Measurements from ENCODE around the gene LRRC9.
"Not testable (repeated sequence)": the region's sequence is repeated elsewhere in the genome, so short reads cannot be mapped to it uniquely, and the experiment has no call there.

- TF ChIP-seq TAF1 (IDR thresholded peaks at IDR 0.05; ENCODE audit: borderline replicate concordance, low read depth, low read length); MAX (IDR thresholded peaks at IDR 0.05; ENCODE audit: low read depth); FOSL2 (IDR thresholded peaks at IDR 0.05; ENCODE audit: borderline replicate concordance, low read depth); MEF2A (IDR thresholded peaks at IDR 0.05; ENCODE audit: borderline replicate concordance, low read depth); POLR2AphosphoS5 (IDR thresholded peaks at IDR 0.05; ENCODE audit: low read depth, low read length); CTCF (IDR thresholded peaks at IDR 0.05); GABPA (IDR thresholded peaks at IDR 0.05; ENCODE audit: low read depth); EP300 (IDR thresholded peaks at IDR 0.05; ENCODE audit: borderline replicate concordance in 1 of 2, low read depth in 1 of 2, low read length in 1 of 2); RXRA (IDR thresholded peaks at IDR 0.05; ENCODE audit: borderline replicate concordance, low read depth): not testable (repeated sequence)
- TF ChIP-seq, protein P1, sequence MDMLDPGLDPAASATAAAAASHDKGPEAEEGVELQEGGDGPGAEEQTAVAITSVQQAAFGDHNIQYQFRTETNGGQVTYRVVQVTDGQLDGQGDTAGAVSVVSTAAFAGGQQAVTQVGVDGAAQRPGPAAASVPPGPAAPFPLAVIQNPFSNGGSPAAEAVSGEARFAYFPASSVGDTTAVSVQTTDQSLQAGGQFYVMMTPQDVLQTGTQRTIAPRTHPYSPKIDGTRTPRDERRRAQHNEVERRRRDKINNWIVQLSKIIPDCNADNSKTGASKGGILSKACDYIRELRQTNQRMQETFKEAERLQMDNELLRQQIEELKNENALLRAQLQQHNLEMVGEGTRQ (IDR thresholded peaks at IDR 0.05; ENCODE audit: borderline replicate concordance, low read depth, low read length), result not testable (repeated sequence)
- TF ChIP-seq, protein P2, sequence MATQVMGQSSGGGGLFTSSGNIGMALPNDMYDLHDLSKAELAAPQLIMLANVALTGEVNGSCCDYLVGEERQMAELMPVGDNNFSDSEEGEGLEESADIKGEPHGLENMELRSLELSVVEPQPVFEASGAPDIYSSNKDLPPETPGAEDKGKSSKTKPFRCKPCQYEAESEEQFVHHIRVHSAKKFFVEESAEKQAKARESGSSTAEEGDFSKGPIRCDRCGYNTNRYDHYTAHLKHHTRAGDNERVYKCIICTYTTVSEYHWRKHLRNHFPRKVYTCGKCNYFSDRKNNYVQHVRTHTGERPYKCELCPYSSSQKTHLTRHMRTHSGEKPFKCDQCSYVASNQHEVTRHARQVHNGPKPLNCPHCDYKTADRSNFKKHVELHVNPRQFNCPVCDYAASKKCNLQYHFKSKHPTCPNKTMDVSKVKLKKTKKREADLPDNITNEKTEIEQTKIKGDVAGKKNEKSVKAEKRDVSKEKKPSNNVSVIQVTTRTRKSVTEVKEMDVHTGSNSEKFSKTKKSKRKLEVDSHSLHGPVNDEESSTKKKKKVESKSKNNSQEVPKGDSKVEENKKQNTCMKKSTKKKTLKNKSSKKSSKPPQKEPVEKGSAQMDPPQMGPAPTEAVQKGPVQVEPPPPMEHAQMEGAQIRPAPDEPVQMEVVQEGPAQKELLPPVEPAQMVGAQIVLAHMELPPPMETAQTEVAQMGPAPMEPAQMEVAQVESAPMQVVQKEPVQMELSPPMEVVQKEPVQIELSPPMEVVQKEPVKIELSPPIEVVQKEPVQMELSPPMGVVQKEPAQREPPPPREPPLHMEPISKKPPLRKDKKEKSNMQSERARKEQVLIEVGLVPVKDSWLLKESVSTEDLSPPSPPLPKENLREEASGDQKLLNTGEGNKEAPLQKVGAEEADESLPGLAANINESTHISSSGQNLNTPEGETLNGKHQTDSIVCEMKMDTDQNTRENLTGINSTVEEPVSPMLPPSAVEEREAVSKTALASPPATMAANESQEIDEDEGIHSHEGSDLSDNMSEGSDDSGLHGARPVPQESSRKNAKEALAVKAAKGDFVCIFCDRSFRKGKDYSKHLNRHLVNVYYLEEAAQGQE (IDR thresholded peaks at IDR 0.05; ENCODE audit: low read depth, low read length), result not testable (repeated sequence)
Measured at GRCh38 chr14:60047976-60048375, 128.0 kb downstream of the LRRC9 start.

All from SK-N-SH (cell line).